HG03432 (cell line): ENCODE data around the gene ULK4.
A peak's percentile ranks its signal among the peaks of the same experiment; 100 is the strongest.
"Not testable (repeated sequence)": the region's sequence is repeated elsewhere in the genome, so short reads cannot be mapped to it uniquely, and the experiment has no call there.

ENCODE experiments used
- ATAC-seq: cut with Tn5 transposase; IDR thresholded peaks from one replicate; pipeline ENCODE4 v1.9.1; 2021; ENCODE audit warnings: mild to moderate bottlenecking, moderate library complexity; ENCODE audit not compliant: unreplicated experiment

Gene ULK4

DNA sequence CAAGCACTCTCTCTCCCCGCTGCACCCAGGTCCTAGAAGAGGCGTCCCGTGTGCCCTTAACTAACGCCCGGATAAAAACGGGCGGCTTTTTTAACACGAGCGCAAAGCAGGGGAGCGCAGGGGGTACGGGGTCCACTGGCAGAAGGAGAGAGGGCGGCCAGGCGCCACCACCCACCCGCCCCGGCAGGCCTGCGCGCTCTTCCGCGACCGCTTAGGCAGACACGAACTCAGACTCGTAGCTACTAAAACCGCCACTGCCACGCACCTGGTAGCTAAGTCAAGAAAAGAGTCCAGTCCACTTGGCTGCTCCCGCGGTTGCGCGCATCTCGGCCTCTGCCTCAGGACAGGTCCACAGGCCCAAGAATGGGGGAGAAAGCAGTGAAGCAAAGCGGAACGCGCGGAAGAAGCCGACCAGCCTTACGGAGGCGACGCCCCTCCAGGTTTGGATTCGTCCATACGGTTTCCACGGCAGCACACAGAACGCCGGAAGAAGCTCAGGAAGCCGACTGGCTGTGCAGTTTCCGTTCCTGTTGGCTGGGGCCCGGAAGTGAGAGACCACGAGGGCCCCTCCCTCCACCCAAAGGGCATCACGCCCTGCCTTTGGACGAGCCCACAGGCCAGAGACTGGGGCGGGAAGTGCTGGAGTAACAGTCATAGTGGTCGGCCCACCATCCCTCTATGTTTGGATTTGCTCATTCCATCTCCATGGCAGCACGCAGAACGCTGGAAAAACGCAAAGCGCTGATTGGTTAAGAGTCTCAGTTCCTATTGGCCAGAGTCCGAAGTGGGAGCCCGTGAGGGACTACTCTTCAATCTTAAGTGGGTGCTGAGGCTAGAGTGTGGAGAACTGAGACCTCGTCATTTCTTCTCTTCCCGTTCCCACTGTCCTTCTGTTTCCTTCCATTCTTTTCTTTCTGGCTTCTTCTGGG lies at the start of gene ULK4:
Gene ULK4, minus strand, starts transcription at position 353 of the 929 bp plus-strand sequence. CDS start 7,344 bp downstream, outside the sequence.
- ATAC-seq = peak; percentile 95

DNA sequence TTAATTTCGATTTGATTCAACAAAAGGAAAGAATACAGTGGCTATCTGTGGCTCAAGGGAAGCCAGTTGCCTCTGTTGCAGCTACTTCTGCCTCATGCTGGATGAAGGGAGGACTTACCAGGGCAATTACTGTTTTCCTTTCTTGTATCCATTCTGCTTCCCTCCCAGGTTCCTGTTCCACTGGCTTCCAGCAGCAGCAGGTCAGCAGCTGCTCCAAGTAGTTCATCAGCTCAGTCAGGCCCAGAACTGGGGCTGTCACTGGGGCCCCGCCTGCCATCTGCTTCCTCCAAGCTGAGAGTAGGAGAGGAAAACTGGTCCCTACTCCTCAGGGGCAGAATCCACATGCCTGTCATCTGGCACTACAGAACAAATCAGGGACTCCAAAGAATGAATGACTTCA lies 48.6 kb upstream of the ULK4 start:
- no peak for ATAC-seq

DNA sequence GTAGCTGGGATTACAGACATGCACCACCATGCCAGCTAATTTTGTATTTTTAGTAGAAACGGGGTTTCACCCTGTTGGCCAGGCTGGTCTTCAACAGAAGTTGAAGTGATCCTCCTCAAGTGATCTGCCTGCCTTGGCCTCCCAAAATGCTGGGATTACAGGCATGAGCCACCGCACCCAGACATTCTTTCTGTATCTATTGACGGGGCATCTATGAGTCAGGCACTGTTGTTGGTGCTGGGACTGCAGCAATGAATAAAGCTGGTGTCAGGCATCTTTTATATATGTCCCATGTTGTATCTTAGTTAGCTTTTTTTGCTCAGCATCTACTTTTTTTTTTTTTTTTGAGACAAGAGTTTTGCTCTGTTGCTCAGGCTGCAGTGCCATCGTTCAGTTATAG lies 47.6 kb upstream of the ULK4 start:
- ATAC-seq = no peak

DNA sequence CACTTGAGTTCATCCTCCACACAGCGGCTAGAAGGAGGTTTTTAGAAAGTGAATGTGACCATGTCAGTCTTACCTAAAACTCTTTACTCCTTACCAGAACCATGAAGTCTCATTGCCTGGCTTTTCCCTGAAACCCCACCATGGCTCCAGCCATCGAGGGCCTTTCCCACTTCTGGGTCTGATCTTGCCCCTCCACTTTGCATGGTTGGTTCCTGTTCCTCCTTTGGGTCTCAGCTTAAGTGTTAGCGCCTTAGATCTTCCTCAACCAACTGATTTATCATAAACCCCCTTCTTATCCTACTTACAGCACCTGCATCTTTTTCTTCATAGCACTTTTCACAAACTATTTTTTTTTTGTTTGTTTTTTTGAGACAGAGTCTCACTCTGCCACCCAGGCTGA lies 45.9 kb upstream of the ULK4 start:
- ATAC-seq = no peak

DNA sequence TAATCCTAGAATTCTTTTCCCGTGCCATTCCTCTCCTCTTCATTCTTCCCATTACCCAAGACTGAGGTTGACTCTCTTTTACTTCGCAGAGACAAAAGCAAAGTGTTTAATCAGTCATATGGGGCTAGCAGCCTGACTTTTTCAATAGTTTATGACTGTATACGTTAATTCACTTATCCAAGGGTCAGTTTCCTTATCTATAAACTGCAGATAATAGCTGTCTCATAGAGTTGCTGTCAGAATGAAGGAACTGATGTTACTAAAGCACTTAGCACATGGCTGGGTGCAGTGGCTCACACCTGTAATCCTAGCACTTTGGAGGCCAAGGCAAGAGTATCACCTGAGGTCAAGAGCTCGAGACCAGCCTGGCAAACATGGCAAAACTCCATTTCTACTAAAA lies 43.5 kb upstream of the ULK4 start:
- no peak for ATAC-seq

DNA sequence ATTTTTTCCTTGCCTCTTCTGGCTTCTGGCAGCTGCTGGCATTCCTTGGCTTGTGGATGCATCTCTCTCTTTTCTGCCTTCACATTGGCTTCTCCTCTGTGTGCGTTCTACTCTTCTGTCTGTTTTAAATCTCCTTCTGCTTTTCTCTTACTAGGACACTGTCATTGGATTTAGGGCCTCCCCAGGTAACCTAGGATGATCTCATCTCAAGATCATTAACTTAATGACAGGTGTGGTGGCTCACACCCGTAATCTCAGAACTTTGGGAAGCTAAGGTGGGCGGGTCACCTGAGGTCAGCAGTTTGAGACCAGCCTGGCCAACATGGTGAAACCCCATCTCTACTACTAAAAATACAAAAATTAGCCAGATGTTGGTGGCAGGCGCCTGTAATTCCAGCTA lies 40.9 kb upstream of the ULK4 start:
- no peak for ATAC-seq

DNA sequence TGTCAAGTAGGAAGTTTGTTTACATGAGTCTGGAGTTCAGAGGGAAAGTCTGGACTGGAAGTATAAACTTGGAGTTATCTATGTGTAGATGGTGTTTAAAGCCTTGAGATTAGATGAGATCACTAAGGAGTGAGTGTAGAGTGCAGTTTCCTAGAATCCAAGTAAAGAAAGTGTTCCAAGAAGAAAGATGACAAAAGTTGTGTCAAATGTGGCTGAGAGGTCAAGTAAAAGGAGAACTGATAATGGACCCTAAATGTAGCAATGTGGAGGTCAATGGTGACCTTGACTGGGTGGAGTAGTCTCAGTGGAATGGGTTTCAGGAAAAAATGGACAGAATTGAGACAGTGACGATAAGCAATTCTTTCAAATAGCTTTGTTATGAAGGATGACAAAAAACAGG lies 39.9 kb upstream of the ULK4 start:
- ATAC-seq = no peak

DNA sequence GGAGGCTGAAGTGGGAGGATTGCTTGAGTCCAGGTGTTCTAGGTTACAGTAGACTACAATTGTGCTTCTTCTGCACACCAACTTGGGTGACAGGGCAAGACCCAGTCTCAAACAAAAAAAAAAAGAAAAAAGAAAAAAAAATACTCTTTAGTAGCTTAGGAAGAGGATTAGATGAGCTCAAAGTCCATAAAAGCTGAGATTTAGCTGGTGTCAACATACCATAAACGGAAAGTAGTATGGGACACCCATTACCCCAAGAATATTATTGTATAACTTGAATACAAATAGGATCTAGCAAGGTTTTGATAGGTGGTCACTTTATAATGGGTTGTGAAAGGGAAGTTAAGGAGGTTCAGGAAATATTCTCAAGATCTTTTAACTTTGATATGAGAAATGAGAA lies 38.0 kb upstream of the ULK4 start:
- no peak for ATAC-seq

DNA sequence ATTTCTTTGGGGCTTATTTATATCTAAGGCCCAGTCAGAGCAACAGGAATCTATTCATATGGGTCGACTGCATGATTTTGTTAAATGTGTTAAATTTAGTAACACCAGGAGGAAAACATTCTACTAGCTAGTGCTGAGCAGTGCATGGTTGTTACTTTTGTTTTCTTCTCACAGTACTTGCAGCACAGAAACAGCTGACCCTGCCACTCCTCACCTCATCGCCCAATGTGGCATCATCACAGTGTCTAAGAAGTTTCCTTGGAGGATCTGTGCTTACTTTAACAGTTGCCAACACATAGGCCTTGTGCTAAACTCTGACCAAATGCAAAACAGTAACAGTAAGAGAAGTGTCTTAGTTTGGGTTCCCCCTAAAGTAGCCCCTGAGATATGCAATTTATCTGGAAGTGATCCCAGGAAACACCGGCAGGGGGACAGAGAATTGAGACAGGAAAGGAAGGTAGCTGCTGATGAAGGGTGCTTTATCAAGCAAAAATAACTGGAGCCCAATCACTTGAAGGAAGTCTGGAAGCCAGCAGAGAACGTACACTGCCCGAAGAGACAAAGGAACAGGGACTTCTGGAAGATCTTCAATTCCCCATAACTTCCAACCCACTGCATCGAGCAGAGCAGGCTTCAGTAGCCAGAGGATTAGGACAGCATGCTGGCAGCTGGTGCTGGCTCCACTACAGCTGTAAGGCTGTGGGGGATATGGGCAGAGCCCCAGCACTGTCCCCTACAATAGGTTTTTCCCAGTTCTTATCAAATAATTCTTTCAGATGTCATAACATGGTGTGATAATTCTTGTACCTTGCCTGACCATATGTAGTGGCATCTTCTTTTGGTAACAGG lies 36.0 kb upstream of the ULK4 start:
- no peak for ATAC-seq

DNA sequence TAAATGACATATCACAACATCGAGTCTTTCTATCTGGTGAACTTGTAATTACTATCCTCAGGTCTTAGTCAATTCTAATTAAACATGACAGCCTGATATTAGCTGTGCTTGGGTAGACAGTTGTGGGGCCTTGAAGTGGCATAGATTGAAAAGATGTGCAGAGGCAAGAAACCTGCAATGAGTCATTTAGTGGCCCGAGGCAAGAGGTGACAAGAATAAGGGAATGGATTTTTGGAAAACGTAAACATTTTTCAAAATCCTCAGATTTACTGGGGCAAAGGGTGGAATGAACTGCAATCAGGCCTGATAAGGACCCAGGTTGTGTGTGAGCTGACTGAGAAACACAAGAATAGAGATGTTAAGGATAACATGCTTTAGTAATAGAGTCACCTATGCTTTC lies 29.5 kb upstream of the ULK4 start:
- ATAC-seq = no peak

DNA sequence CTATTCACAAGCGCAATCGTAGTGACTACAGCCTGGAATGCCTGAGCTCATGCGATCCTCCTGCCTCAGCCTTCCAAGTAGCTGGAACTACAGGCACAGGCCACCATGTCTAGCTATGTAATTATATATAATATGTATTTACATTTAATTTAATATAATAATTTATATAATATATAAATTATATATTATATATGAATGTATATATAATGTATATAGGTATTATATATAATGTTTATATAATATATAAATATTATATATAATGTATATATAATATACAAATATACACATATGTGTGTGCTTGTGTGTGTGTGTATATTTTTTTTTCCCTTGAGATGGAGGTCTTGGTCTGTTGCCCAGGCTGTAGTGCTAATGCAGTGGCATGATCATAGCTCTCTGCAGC lies 27.6 kb upstream of the ULK4 start:
- ATAC-seq = no peak

DNA sequence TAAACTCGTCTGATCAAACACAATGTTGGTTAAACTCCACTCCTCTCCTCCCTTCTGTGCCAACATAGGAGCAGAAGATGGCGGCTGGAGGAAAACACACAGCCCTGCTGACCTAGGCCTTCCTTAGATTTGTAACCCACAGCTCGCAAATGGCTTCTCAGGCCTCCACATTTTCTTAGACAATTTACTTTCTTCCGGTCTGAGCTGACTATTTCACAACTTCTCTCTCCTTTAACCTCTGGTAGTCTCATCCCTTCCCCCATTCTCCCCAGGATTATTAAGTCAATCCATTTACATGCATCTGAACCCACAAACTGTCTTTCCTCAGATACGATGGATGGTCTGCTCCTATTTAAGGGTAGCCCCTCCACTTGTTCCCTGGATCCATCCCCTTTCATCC lies 25.7 kb upstream of the ULK4 start:
- no peak for ATAC-seq

DNA sequence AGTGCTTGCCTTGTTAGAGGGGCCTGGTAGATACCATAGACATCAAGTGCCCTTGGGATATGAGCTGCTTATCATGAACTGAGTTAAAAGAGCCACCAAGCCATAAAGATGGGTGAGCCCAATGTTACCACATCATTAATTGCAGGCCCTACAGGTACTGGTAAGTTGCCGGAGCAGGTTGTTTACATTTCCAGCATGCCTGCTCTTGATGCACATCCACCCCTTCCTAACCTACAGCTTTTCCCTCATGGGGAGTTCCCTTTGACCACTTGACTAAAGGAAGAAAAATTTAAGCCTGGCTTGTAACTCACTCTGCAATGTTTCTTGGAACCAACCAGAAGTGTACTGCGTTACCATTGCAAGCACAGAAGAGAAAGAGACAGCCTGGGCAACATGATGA lies 24.7 kb upstream of the ULK4 start:
- no peak for ATAC-seq

DNA sequence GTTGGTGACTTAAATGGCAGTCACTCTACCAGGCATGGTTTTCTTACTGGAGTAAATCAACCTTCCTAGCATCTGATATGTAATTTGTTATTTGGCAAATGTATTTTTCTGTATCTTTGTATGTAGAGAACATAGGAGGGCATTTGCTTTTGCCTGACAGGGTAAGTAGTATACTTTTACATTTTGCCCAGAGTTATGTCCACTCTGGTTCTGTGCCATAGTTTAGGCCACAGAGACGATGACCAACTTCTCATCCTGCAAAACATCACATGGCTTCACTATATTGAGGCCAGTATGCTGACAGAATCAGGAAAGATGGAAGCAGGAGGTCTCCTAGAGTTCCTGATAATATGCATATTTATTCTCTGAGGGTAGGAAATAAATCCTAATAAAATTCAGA lies 23.1 kb upstream of the ULK4 start:
- no peak for ATAC-seq

DNA sequence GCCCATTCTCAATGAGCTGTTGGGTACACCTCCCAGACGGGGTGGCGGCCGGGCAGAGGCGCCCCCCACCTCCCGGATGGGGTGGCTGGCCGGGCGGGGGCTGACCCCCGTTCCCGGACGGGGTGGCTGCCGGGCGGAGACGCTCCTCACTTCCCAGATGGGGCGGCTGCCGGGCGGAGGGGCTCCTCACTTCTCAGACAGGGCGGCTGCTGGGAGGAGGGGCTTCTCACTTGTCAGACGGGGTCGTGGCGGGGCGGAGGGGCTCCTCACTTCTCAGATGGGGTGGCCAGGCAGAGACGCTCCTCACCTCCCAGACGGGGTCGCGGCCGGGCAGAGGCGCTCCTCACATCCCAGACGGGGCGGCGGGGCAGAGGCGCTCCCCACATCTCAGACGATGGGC lies 21.2 kb upstream of the ULK4 start:
- ATAC-seq = not testable (repeated sequence)

DNA sequence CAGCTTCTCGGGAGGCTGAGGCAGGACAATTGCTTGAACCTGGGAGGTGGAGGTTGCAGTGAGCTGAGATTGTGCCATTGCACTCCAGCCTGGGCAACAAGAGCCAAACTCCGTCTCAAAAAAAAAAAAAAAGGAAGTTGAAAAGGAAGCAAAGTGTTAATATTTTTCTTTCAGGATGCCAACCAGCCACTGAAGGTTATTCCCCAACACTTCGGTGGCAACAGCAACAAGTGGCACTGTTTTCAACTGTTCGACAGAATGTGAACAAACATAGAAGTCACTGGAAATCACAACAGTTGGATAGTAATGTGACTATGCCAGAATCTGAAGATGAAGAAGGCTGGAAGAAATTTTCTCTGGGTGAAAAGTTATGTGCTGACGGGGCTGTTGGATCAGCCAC lies 15.5 kb upstream of the ULK4 start:
- ATAC-seq = not testable (repeated sequence)

DNA sequence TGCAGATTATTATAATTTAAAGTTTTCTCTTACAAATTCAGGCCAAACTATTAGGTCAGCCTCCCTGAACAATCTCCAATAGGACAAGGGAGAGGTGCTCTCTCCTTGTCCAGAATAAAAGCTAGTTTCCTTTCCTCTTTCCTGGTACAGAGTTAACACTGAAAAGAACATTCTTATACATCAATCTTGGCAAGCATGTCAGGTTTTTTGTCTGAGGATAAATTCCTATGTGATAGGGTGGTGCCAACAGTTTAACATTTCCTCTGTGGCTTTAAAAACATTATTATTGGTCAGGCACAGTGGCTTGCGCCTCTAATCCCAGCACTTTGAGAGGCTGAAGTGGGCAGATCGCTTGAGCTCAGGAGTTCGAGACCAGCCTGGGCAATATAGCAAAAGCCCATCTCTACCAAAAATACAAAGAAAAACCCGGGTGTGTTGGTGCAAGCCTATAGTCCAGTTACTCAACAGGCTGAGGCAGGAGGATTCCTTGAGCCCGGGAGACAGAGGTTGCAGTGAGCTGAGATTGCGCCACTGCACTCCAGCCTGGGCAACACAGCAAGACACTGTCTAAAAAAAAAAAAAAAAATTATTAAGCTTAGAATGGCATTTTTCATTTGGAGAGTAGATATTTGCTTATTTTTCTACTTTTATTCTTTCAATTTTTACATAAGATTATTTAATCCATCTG lies 13.7 kb upstream of the ULK4 start:
- ATAC-seq = no peak

DNA sequence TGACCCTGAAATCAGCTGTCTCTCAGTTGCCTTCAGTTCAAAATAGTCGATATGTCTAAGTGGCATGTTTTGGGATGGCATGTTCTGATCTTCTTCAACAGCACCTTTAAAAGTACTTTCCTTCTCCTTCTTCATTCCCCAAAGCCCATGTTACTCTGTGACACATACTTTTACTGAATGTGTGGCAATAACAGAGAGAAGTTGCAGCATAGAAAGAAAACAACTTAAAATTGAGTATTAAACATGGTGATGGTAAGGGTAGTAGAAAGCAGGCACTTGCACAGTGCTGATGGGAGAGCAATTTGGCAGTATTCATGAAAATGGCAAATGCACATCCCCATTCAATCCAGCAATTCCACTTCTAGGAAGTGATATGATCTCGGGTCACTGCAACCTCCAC lies 12.3 kb upstream of the ULK4 start:
- ATAC-seq = no peak

DNA sequence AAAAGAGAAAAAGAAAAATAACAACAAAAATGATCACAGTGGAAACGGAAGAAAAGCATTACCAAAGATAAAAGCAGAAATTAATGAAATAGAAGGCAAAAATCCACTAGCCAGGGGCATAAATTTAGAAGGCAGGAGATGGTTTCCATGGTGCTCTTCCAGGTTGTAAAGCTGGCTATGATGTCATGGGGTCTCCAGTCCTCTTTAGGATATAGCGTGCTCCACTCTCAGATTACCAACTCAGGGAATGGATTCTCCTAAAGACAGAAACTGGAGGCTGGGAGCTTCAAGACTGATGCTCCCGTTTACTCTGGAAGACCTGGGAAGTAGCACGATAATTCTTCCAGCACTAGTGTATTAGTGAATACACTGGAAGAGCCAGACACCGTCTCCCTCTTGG lies 10.9 kb upstream of the ULK4 start:
- no peak for ATAC-seq

DNA sequence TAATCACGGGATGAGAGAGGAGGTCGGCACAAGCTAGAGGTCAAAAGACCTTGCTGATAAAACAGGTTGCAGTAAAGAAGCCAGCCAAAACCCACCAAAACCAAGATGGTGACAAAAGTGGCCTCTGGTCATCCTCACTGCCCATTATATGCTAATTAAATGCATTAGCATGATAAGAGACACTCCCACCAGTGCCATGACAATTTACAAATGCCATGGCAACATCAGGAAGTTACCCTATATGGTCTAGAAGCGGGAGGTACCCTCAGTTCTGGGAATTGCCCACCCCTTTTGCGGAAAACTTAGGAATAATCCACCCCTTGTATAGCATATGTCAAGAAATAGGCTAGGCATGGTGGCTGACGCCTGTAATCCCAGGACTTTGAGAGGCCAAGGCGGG lies 4.3 kb upstream of the ULK4 start:
- ATAC-seq = no peak

DNA sequence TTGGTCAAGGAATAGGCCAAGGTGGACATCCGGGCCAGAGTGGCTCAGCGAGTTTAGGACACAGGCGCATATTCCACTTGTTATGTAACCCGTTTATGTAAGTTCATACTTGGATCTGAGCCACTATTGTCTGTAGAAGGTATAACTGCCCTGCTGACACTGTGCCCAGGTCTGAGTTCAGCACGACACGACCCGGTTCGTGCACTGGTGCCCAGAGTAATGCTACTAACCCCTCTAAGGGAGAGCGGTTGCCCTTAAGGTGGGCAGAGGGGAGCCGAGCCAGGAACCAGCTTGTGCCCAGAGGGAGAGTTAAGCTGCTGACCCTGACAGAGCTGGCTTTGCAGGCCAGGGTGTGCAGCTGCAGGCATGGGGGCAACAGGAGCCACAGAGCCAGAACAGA lies 1.9 kb upstream of the ULK4 start:
- no peak for ATAC-seq
